ENCODE results near the gene SPCS3.

DNA sequence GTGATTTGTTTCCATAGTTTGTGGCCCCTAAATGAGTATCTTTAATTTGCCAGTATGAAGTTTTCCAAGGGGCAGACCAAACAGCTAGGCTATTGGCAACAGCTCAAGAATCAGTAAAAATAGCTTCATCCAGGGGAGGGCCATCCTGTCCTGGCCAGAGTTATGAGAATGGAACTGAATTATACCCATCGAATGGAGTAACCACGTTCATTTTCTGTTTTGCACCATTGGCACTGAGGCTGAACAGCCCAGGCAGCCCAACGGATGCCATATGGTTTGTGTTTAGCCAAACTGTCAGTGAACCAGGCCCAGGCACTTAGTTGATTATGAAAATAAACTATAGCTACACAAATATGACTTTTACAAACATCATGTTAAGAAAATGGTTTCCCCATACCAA lies 33.0 kb upstream of the SPCS3 start:
- TF ChIP-seq CTCF (IDR thresholded peaks at IDR 0.05; ENCODE audit: low read length) = no peak
- TF ChIP-seq EZH2 (IDR thresholded peaks at IDR 0.05; ENCODE audit: borderline replicate concordance, low read length) = no peak
